Natural killer cell (primary cell): ENCODE results near the gene NRDC. TPM values are rescaled to one million over a fixed set of nuclear protein-coding genes. Genes with fewer than 3 reads are reported as not detected.
"Not testable (repeated sequence)": the region's sequence is repeated elsewhere in the genome, so short reads cannot be mapped to it uniquely, and the experiment has no call there.

Source experiments
- ATAC-seq, 3 donors: fragments of 150-1000 bp in 2 of 3; fragments of 200-7000 bp in 1 of 3; cut with Tn5 transposase; 1 replicate in 1 of 3; 2 replicates in 2 of 3; pipeline ENCODE4 v1.10.0; 2021; ENCODE audit warnings: mild to moderate bottlenecking in 2 of 3, moderate library complexity in 2 of 3
- DNase-seq, 2 donors: peaks; one replicate each; pipeline versions ENCODE4 v3.0.0 to v3.0.0-alpha.2; 2013 to 2021; ENCODE audit warnings: mixed read lengths in 1 of 2
- H3K27ac ChIP-seq: one replicate; pipeline ENCODE4 v1.5.1; 2013; ENCODE audit warnings: mild to moderate bottlenecking, low read length
- H3K27me3 ChIP-seq: one replicate; pipeline ENCODE4 v1.6.1; 2013; ENCODE audit warnings: low read length; ENCODE audit not compliant: control insufficient read depth, insufficient read depth
- H3K36me3 ChIP-seq: one replicate; pipeline ENCODE4 v1.6.1; 2013; ENCODE audit warnings: low read length; ENCODE audit not compliant: control insufficient read depth, insufficient read depth
- H3K4me1 ChIP-seq: one replicate; pipeline ENCODE4 v1.6.1; 2013; ENCODE audit warnings: low read length; ENCODE audit not compliant: control insufficient read depth, insufficient read depth
- H3K4me3 ChIP-seq: one replicate; pipeline ENCODE4 v1.5.1; 2013; ENCODE audit warnings: low read length
- H3K9me3 ChIP-seq: one replicate; pipeline ENCODE4 v1.6.1; 2013; ENCODE audit warnings: low read length; ENCODE audit not compliant: control insufficient read depth, insufficient read depth
- H3K27ac Mint-ChIP-seq, 2 donors: one replicate each; pipeline ENCODE4 v1.8.0; 2022; ENCODE audit warnings: mild to moderate bottlenecking in 2 of 2, mixed read lengths in 2 of 2, moderate library complexity in 1 of 2
- H3K27me3 Mint-ChIP-seq, 2 donors: one replicate each; pipeline ENCODE4 v1.8.0; 2022; ENCODE audit warnings: low read depth in 2 of 2, mixed read lengths in 2 of 2
- H3K36me3 Mint-ChIP-seq: one replicate; pipeline ENCODE4 v1.8.0; 2022; ENCODE audit warnings: mixed read lengths
- H3K4me1 Mint-ChIP-seq, 2 donors: one replicate each; pipeline ENCODE4 v1.8.0; 2022; ENCODE audit warnings: mixed read lengths in 2 of 2
- H3K4me3 Mint-ChIP-seq: one replicate; pipeline ENCODE4 v1.8.0; 2022; ENCODE audit warnings: mild to moderate bottlenecking, moderate library complexity, mixed read lengths
- H3K9me3 Mint-ChIP-seq, 2 donors: one replicate each; pipeline ENCODE4 v1.8.0; 2022; ENCODE audit warnings: mixed read lengths in 2 of 2
- CTCF ChIP-seq: fragments of 200-600 bp; IDR thresholded peaks from one replicate; pipeline ENCODE4 v1.8.0; 2022; ENCODE audit warnings: antibody characterized with exemption
- WGBS: methylation state at CpG from one replicate; pipeline ENCODE4 v1.1.7; 2013; ENCODE audit warnings: missing lambda C conversion rate; ENCODE audit not compliant: insufficient coverage; 5-methylcytosine and 5-hydroxymethylcytosine counted together
- intact Hi-C: fragments of 100-400 bp; cut with micrococcal nuclease; formaldehyde crosslinking; loops from one replicate; pipeline ENCODE4 v1.14.2; 2022
- total RNA-seq, 4 donors: library from RNA; stranded (reverse); fragments of 120-200 nt in 1 of 4; gene quantifications; one replicate each; pipeline versions ENCODE4 v1.2.3 to v1.2.4, GENCODE V29; 2013 to 2022

The NRDC gene
- total RNA-seq, 3 donors from 2014 or later (not counting 1 experiment from before 2014, with no cell fraction given), result 122 to 165 (median 145) TPM

- peak overlapping the region; percentile 21 for H3K4me3 Mint-ChIP-seq
Observed at GRCh38 chr1:51875291-51875772, 3.2 kb downstream of the NRDC start.

GRCh38 chr1:51873270-51873669 is 5.3 kb downstream of the NRDC start:
- H3K9me3 Mint-ChIP-seq, H3K36me3 Mint-ChIP-seq, ATAC-seq, H3K27me3 Mint-ChIP-seq, H3K36me3 ChIP-seq, H3K4me3 ChIP-seq, H3K9me3 ChIP-seq, H3K27me3 ChIP-seq, H3K27ac ChIP-seq, H3K4me3 Mint-ChIP-seq, DNase-seq, intact Hi-C loops: not testable (repeated sequence)
- 100% methylated on average over 1 of the region's 1 CpG for WGBS
- Mint-ChIP-seq H3K4me1 (peaks cover 38 to 42% of the 10 kb centered on the region in 2 donors), H3K27ac (peak overlapping the region in 1 of 2 donors; percentile 27)
- peaks cover 30% of the 10 kb centered on the region for H3K4me1 ChIP-seq

More at GRCh38 chr1:51875291-51875772, 3.2 kb downstream of the NRDC start:
- no peaks in the 10 kb centered on the region for H3K9me3 Mint-ChIP-seq
- peaks cover 0 to 3% of the 10 kb centered on the region in 2 donors for H3K27me3 Mint-ChIP-seq
- Histone ChIP-seq H3K4me1 (peaks cover 38% of the 10 kb centered on the region), H3K4me3 (no peak overlapping the region), H3K36me3 (peaks cover 4% of the 10 kb centered on the region), H3K27ac (no peak overlapping the region), H3K9me3 (no peaks in the 10 kb centered on the region), H3K27me3 (no peaks in the 10 kb centered on the region)
- no peaks in the 10 kb centered on the region for H3K36me3 Mint-ChIP-seq
- intact Hi-C loops, result loop anchor here (5.0 kb wide), 1 partner anchor 33 kb away; no protein-coding TSS in a partner anchor
- ATAC-seq, result no peak
- WGBS, result 45% methylated on average over 4 of the region's 6 CpGs
- no peak for TF ChIP-seq CTCF
- peaks cover 34 to 37% of the 10 kb centered on the region in 2 donors for H3K4me1 Mint-ChIP-seq
- peak overlapping the region; percentile 71 to 74 for H3K27ac Mint-ChIP-seq
- DNase-seq, result no peak

- Histone ChIP-seq H3K36me3 (peaks cover 5% of the 10 kb centered on the region), H3K27ac (no peak overlapping the region), H3K4me3 (no peak overlapping the region), H3K4me1 (peaks cover 18% of the 10 kb centered on the region), H3K27me3 (no peaks in the 10 kb centered on the region), H3K9me3 (no peaks in the 10 kb centered on the region)
- peaks cover 54 to 58% of the 10 kb centered on the region in 2 donors for H3K4me1 Mint-ChIP-seq
- intact Hi-C loops, result no loop called here
- no peak for TF ChIP-seq CTCF
- H3K27ac Mint-ChIP-seq, result peak overlapping the region; percentile 37 to 73
- no peak overlapping the region for H3K4me3 Mint-ChIP-seq
- no peaks in the 10 kb centered on the region for H3K9me3 Mint-ChIP-seq
- ATAC-seq (peak in 1 of 3 donors; percentile 48), DNase-seq (no peak)
- no peaks in the 10 kb centered on the region for H3K27me3 Mint-ChIP-seq
- WGBS, result 96% methylated on average over 6 of the region's 6 CpGs
- H3K36me3 Mint-ChIP-seq, result no peaks in the 10 kb centered on the region
Observed at GRCh38 chr1:51871351-51871975, 7.1 kb downstream of the NRDC start.

- intact Hi-C loops, result no loop called here
- DNase-seq (no peak), ATAC-seq (no peak)
- no peak for TF ChIP-seq CTCF
- H3K27me3 Mint-ChIP-seq, result no peaks in the 10 kb centered on the region
- peaks cover 5% of the 10 kb centered on the region for H3K36me3 ChIP-seq
- H3K27ac ChIP-seq, result no peak overlapping the region
- no peak overlapping the region for H3K4me3 Mint-ChIP-seq
- H3K9me3 ChIP-seq, result no peaks in the 10 kb centered on the region
- H3K4me3 ChIP-seq, result no peak overlapping the region
- H3K9me3 Mint-ChIP-seq, result no peaks in the 10 kb centered on the region
- H3K4me1 ChIP-seq, result peaks cover 18% of the 10 kb centered on the region
- no peaks in the 10 kb centered on the region for H3K36me3 Mint-ChIP-seq
- H3K27ac Mint-ChIP-seq, result peak overlapping the region; percentile 37 to 73
- 95% methylated on average over 6 of the region's 7 CpGs for WGBS
- H3K4me1 Mint-ChIP-seq, result peaks cover 54 to 61% of the 10 kb centered on the region in 2 donors
- no peaks in the 10 kb centered on the region for H3K27me3 ChIP-seq
Observed at GRCh38 chr1:51870603-51871350, 7.8 kb downstream of the NRDC start.
